ENCODE data around the gene PDXK. TPM values are rescaled to one million over a fixed set of nuclear protein-coding genes. Genes with fewer than 3 reads are reported as not detected.

PDXK gene
- polyA plus RNA-seq, 3 donors = 128 to 214 (median 210) TPM

GRCh38 chr21:43734131-43734927 lies 15.4 kb downstream of the PDXK start:
- H3K4me3 Mint-ChIP-seq = no peak overlapping the region
- TF ChIP-seq, protein P1, sequence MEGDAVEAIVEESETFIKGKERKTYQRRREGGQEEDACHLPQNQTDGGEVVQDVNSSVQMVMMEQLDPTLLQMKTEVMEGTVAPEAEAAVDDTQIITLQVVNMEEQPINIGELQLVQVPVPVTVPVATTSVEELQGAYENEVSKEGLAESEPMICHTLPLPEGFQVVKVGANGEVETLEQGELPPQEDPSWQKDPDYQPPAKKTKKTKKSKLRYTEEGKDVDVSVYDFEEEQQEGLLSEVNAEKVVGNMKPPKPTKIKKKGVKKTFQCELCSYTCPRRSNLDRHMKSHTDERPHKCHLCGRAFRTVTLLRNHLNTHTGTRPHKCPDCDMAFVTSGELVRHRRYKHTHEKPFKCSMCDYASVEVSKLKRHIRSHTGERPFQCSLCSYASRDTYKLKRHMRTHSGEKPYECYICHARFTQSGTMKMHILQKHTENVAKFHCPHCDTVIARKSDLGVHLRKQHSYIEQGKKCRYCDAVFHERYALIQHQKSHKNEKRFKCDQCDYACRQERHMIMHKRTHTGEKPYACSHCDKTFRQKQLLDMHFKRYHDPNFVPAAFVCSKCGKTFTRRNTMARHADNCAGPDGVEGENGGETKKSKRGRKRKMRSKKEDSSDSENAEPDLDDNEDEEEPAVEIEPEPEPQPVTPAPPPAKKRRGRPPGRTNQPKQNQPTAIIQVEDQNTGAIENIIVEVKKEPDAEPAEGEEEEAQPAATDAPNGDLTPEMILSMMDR (IDR thresholded peaks at IDR 0.05) = no peak
- peaks cover 48 to 77% of the 10 kb centered on the region in 2 donors for H3K36me3 ChIP-seq (replicated peaks in 1 of 2; ENCODE audit: control insufficient read depth in 1 of 2, insufficient read depth in 2 of 2, low read length in 2 of 2)
- DNase-seq = no peak
- peaks cover 13 to 27% of the 10 kb centered on the region in 2 donors for H3K4me1 ChIP-seq (ENCODE audit: control insufficient read depth in 1 of 2, insufficient read depth in 2 of 2, low read length in 2 of 2)
- 78% methylated on average over 22 of the region's 25 CpGs for WGBS (ENCODE audit: insufficient coverage)
- peaks cover 100% of the 10 kb centered on the region for H4K20me1 ChIP-seq (ENCODE audit: insufficient read depth, low read length)
- H3K27me3 ChIP-seq (ENCODE audit: control insufficient read depth in 2 of 2, insufficient read depth in 2 of 2, low read length in 2 of 2) = no peaks in the 10 kb centered on the region
- intact Hi-C loops (cut with micrococcal nuclease) = loop anchor here in 1 of 2 donors (10.0 kb wide), 1 partner anchor 60 kb away; no protein-coding TSS in a partner anchor
- no peaks in the 10 kb centered on the region for H3K27me3 Mint-ChIP-seq (ENCODE audit: low read depth in 3 of 3)
- H3K9me3 Mint-ChIP-seq = peaks cover 0 to 6% (median 0%) of the 10 kb centered on the region in 7 donors
- H2AFZ ChIP-seq (ENCODE audit: insufficient read depth, low read depth, low read length, poor library complexity, severe bottlenecking) = no peak overlapping the region
- peaks cover 48 to 86% of the 10 kb centered on the region in 2 donors for H3K36me3 Mint-ChIP-seq
- H3K9me3 ChIP-seq (replicated peaks in 1 of 2; ENCODE audit: control insufficient read depth in 1 of 2, insufficient read depth in 1 of 2, low read length in 2 of 2) = no peaks in the 10 kb centered on the region
- H3K4me2 ChIP-seq (replicated peaks; ENCODE audit: extremely low read depth, low read length, poor library complexity, severe bottlenecking) = no peak overlapping the region
- H3K4me3 ChIP-seq (replicated peaks in 1 of 3; ENCODE audit: low read depth in 2 of 3, low read length in 3 of 3) = no peak overlapping the region
- H3K4me1 Mint-ChIP-seq = peaks cover 32% of the 10 kb centered on the region
- no peak overlapping the region for H3K27ac ChIP-seq (ENCODE audit: low read depth in 1 of 2, low read length in 2 of 2)
- peaks cover 85% of the 10 kb centered on the region for H3K79me2 ChIP-seq (ENCODE audit: insufficient read depth, low read length)
- no peak overlapping the region for H3K9ac ChIP-seq (ENCODE audit: insufficient read depth, low read length, poor library complexity, severe bottlenecking)
- peak overlapping the region in 2 of 7 donors; percentile 72 to 73 for H3K27ac Mint-ChIP-seq

- H3K4me2 ChIP-seq (replicated peaks; ENCODE audit: extremely low read depth, low read length, poor library complexity, severe bottlenecking) = no peak overlapping the region
- H3K36me3 Mint-ChIP-seq = peaks cover 46 to 84% of the 10 kb centered on the region in 2 donors
- H3K27ac ChIP-seq (ENCODE audit: low read depth in 1 of 2, low read length in 2 of 2) = no peak overlapping the region
- H4K20me1 ChIP-seq (ENCODE audit: insufficient read depth, low read length) = peaks cover 100% of the 10 kb centered on the region
- TF ChIP-seq, protein P1 (IDR thresholded peaks at IDR 0.05) = no peak
- intact Hi-C loops (cut with micrococcal nuclease) = loop anchor here in 1 of 2 donors (10.0 kb wide), 1 partner anchor 60 kb away; no protein-coding TSS in a partner anchor
- H3K9me3 Mint-ChIP-seq = peaks cover 0 to 9% (median 0%) of the 10 kb centered on the region in 7 donors
- no peaks in the 10 kb centered on the region for H3K27me3 ChIP-seq (ENCODE audit: control insufficient read depth in 2 of 2, insufficient read depth in 2 of 2, low read length in 2 of 2)
- no peak overlapping the region for H3K4me3 Mint-ChIP-seq
- no peak overlapping the region for H3K4me3 ChIP-seq (replicated peaks in 1 of 3; ENCODE audit: low read depth in 2 of 3, low read length in 3 of 3)
- peaks cover 51 to 80% of the 10 kb centered on the region in 2 donors for H3K36me3 ChIP-seq (replicated peaks in 1 of 2; ENCODE audit: control insufficient read depth in 1 of 2, insufficient read depth in 2 of 2, low read length in 2 of 2)
- no peak overlapping the region for H2AFZ ChIP-seq (ENCODE audit: insufficient read depth, low read depth, low read length, poor library complexity, severe bottlenecking)
- H3K27ac Mint-ChIP-seq = peak overlapping the region in 2 of 7 donors; percentile 45 to 74
- H3K4me1 ChIP-seq (ENCODE audit: control insufficient read depth in 1 of 2, insufficient read depth in 2 of 2, low read length in 2 of 2) = peaks cover 8 to 24% of the 10 kb centered on the region in 2 donors
- DNase-seq = no peak
- peaks cover 32% of the 10 kb centered on the region for H3K4me1 Mint-ChIP-seq
- H3K9ac ChIP-seq (ENCODE audit: insufficient read depth, low read length, poor library complexity, severe bottlenecking) = no peak overlapping the region
- no peaks in the 10 kb centered on the region for H3K9me3 ChIP-seq (replicated peaks in 1 of 2; ENCODE audit: control insufficient read depth in 1 of 2, insufficient read depth in 1 of 2, low read length in 2 of 2)
- WGBS (ENCODE audit: insufficient coverage) = 68% methylated on average over 7 of the region's 9 CpGs
- no peaks in the 10 kb centered on the region for H3K27me3 Mint-ChIP-seq (ENCODE audit: low read depth in 3 of 3)
- peaks cover 85% of the 10 kb centered on the region for H3K79me2 ChIP-seq (ENCODE audit: insufficient read depth, low read length)
Observed at GRCh38 chr21:43734928-43735229, 15.9 kb downstream of the PDXK start.

All from CD14-positive monocyte (primary cell).